ENCODE results near the gene SORCS3.

DNA sequence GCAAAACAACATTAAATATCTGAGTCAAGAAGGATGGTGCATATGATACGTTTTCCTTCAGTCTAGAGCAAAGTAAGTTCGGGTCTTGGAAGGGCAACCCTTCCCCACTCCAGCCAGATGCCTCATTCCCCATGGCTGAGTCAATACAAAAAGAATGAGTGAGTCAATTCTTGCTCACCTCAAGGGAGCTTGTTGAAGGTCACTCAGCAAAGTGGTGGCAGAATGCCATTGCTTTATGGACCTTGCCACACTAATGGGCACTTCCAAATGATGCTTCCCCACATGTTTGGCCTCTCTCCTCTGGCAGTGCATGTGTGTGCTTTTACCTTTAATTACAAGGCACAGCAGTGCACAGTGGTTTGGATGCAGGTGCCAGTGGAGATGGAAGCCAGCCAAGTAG, 296.5 kb downstream of the SORCS3 start:
- TF ChIP-seq EZH2phosphoT487 (IDR thresholded peaks at IDR 0.05; ENCODE audit: insufficient read depth, low read depth): no peak
- no peak for TF ChIP-seq EZH2 (IDR thresholded peaks at IDR 0.05; ENCODE audit: insufficient read depth, poor library complexity, severe bottlenecking)
